Fibroblast of lung (primary cell): ENCODE results near the gene KAT14.
"Not testable (repeated sequence)": the region's sequence is repeated elsewhere in the genome, so short reads cannot be mapped to it uniquely, and the experiment has no call there.

Source experiments
- CTCF ChIP-seq, 2 donors: IDR thresholded peaks in 1 of 2; conservative IDR thresholded peaks in 1 of 2; 1 replicate in 1 of 2; 2 replicates in 1 of 2; pipeline ENCODE4 v1.5.1; 2011 to 2012; ENCODE audit warnings: low read length in 2 of 2, control low read depth in 1 of 2, inconsistent platforms in 1 of 2, low read depth in 1 of 2, mild to moderate bottlenecking in 1 of 2
- EZH2 ChIP-seq: IDR thresholded peaks from 2 replicates; pipeline ENCODE4 v1.5.1; 2012; ENCODE audit warnings: low read length, control low read depth, mild to moderate bottlenecking; ENCODE audit errors: missing control alignments

GRCh38 chr20:18194461-18194860 lies 56.8 kb downstream of the KAT14 start:
- TF ChIP-seq CTCF (conservative IDR thresholded peaks at IDR 0.05 in 1 of 2, IDR thresholded peaks at IDR 0.05 in 1 of 2; ENCODE audit: low read depth in 1 of 2, low read length in 2 of 2); EZH2: not testable (repeated sequence)
